IMR-90 (cell line): Measurements from ENCODE around the gene MRPL48.

Source experiments
- BHLHE40 ChIP-seq: fragments of 150-350 bp; IDR thresholded peaks from 2 replicates; pipeline ENCODE4 v1.6.1; 2016; ENCODE audit warnings: mild to moderate bottlenecking, low read depth, low read length
- CEBPB ChIP-seq: IDR thresholded peaks from 2 replicates; pipeline ENCODE4 v1.6.1; 2012; ENCODE audit warnings: low read depth, low read length, improper control_type of control experiment
- CHD1 ChIP-seq: IDR thresholded peaks from 2 replicates; pipeline ENCODE4 v1.6.1; 2012; ENCODE audit warnings: low read depth, low read length, improper control_type of control experiment
- CTCF ChIP-seq: conservative IDR thresholded peaks from 2 replicates; pipeline ENCODE4 v1.5.1; 2012; ENCODE audit warnings: mild to moderate bottlenecking, low read depth, low read length, improper control_type of control experiment
- ELK1 ChIP-seq: fragments of 150-350 bp; IDR thresholded peaks from 2 replicates; pipeline ENCODE4 v1.6.1; 2016; ENCODE audit warnings: low read depth, mild to moderate bottlenecking, low read length, moderate library complexity, borderline replicate concordance
- FOS ChIP-seq: fragments of 150-350 bp; IDR thresholded peaks from 2 replicates; pipeline ENCODE4 v1.6.1; 2016; ENCODE audit warnings: low read depth, low read length
- MXI1 ChIP-seq: IDR thresholded peaks from 2 replicates; pipeline ENCODE4 v1.6.1; 2012; ENCODE audit warnings: low read depth, mild to moderate bottlenecking, low read length, moderate library complexity, borderline replicate concordance
- NFE2L2 ChIP-seq: fragments of 150-350 bp; IDR thresholded peaks from 2 replicates; pipeline ENCODE4 v1.6.1; 2016; ENCODE audit warnings: low read depth, mild to moderate bottlenecking, low read length
- POLR2A ChIP-seq: IDR thresholded peaks from 2 replicates; pipeline ENCODE4 v1.6.1; 2012; ENCODE audit warnings: mild to moderate bottlenecking, low read depth, low read length
- RAD21 ChIP-seq: IDR thresholded peaks from 2 replicates; pipeline ENCODE4 v1.6.1; 2012; ENCODE audit warnings: low read length, improper control_type of control experiment
- RCOR1 ChIP-seq: IDR thresholded peaks from 2 replicates; pipeline ENCODE4 v1.6.1; 2012; ENCODE audit warnings: mild to moderate bottlenecking, low read length, improper control_type of control experiment; ENCODE audit not compliant: insufficient replicate concordance
- RFX5 ChIP-seq: IDR thresholded peaks from 2 replicates; pipeline ENCODE4 v1.8.0; 2012; ENCODE audit warnings: low read depth, mild to moderate bottlenecking, low read length, moderate library complexity
- SMC3 ChIP-seq: fragments of 150-350 bp; IDR thresholded peaks from 2 replicates; pipeline ENCODE4 v1.6.1; 2016; ENCODE audit warnings: low read depth, mild to moderate bottlenecking, antibody characterized with exemption, low read length, moderate library complexity

GRCh38 chr11:73860202-73860601 is 72.5 kb downstream of the MRPL48 start:
- no peak for TF ChIP-seq CTCF
- no peak for TF ChIP-seq POLR2A
- TF ChIP-seq RAD21 = no peak
- TF ChIP-seq FOS = no peak
- no peak for TF ChIP-seq RCOR1
- TF ChIP-seq BHLHE40 = no peak
- no peak for TF ChIP-seq NFE2L2
- no peak for TF ChIP-seq ELK1
- no peak for TF ChIP-seq SMC3
- TF ChIP-seq CEBPB = no peak
- TF ChIP-seq CHD1 = no peak
- TF ChIP-seq RFX5 = no peak
- no peak for TF ChIP-seq MXI1
